K562 (cell line): ENCODE data around the gene EXOC7. TPM values are rescaled to one million over a fixed set of nuclear protein-coding genes. Genes with fewer than 3 reads are reported as not detected.

Source experiments
- ATAC-seq: fragments of 200-7000 bp; cut with Tn5 transposase; 3 replicates; pipeline ENCODE4 v1.9.1; 2020; ENCODE audit warnings: moderate library complexity
- BruUV-seq: library from RNA; stranded (reverse); fragments of 400-500 nt; replicated peaks from 2 replicates; lab custom pipeline; 2021; lab: Mats Ljungman, UMichigan
- CTCF ChIA-PET: fragments of 300-600 bp; formaldehyde crosslinking; extraction: SDS; loops from one replicate; lab custom pipeline; 2021; ENCODE audit warnings: low intra/inter-chr PET ratio; lab: Yijun Ruan, JAX
- POLR2A ChIA-PET: fragments of 300-600, 350-650 bp; sonication (Branson Sonifier 250); formaldehyde crosslinking; extraction: SDS; loops from one replicate; lab custom pipeline; 2021; ENCODE audit warnings: antibody characterized with exemption, inconsistent platforms; lab: Yijun Ruan, JAX
- DNase-seq, 4 experiments: peaks; one replicate each; pipeline versions ENCODE4 v3.0.0 to v3.0.0-alpha.2; 2011 to 2018; ENCODE audit warnings: low spot score in 3 of 4, mixed read lengths in 3 of 4; ENCODE audit errors: extremely low read depth in 1 of 4
- FAIRE-seq: peaks from 2 replicates; lab custom pipeline; 2011; peaks lifted over from hg19 to GRCh38; lab: Jason Lieb, UNC
- H2AFZ ChIP-seq: 2 replicates; pipeline ENCODE4 v1.6.0; 2011; ENCODE audit warnings: low read depth, low read length, control low read depth, inconsistent platforms
- H3K27ac ChIP-seq: fragments of 200-600 bp; 3 replicates; pipeline ENCODE4 v1.8.0; 2011; ENCODE audit warnings: low read depth, mild to moderate bottlenecking, control low read depth, inconsistent platforms, low read length, moderate library complexity, mixed read lengths; ENCODE audit errors: extremely low read depth
- H3K27me3 ChIP-seq, 2 experiments: fragments of 300-600 bp in 1 of 2; 2 replicates in 1 of 2; 3 replicates in 1 of 2; pipeline versions ENCODE4 v1.6.0 to v1.8.0; 2011; ENCODE audit warnings: inconsistent platforms in 2 of 2, low read length in 2 of 2, mild to moderate bottlenecking in 1 of 2, mixed read lengths in 1 of 2, moderate library complexity in 1 of 2; ENCODE audit not compliant: control insufficient read depth in 2 of 2, insufficient read depth in 2 of 2
- H3K36me3 ChIP-seq: fragments of 300-600 bp; 3 replicates; pipeline ENCODE4 v1.8.0; 2011; ENCODE audit warnings: mild to moderate bottlenecking, low read length, inconsistent platforms; ENCODE audit not compliant: control insufficient read depth, insufficient read depth
- H3K4me1 ChIP-seq, 2 experiments: fragments of 200-600 bp in 1 of 2; replicated peaks in 1 of 2; 2 replicates in 1 of 2; 3 replicates in 1 of 2; pipeline versions ENCODE4 v1.5.1 to v1.8.0; 2011; ENCODE audit warnings: inconsistent platforms in 2 of 2, low read length in 2 of 2, mild to moderate bottlenecking in 1 of 2, mixed read lengths in 1 of 2, moderate library complexity in 1 of 2; ENCODE audit not compliant: control insufficient read depth in 2 of 2, insufficient read depth in 2 of 2
- H3K4me2 ChIP-seq: 2 replicates; pipeline ENCODE4 v1.6.1; 2011; ENCODE audit warnings: low read length, control low read depth, inconsistent platforms, mixed read lengths; ENCODE audit not compliant: insufficient read depth
- H3K4me3 ChIP-seq: fragments of 200-600 bp; sonication (generic), shearing (Covaris generic); 2 replicates; pipeline ENCODE4 v1.5.1; 2016; ENCODE audit warnings: control low read depth, inconsistent platforms
- H3K79me2 ChIP-seq: fragments of 200-600 bp; 3 replicates; pipeline ENCODE4 v1.8.0; 2011; ENCODE audit warnings: low read length, inconsistent platforms; ENCODE audit not compliant: control insufficient read depth, insufficient read depth
- H3K9ac ChIP-seq, 2 experiments: 2 replicates each; pipeline versions ENCODE4 v1.6.0 to v1.6.1; 2011; ENCODE audit warnings: low read depth in 2 of 2, low read length in 2 of 2, control low read depth in 1 of 2, inconsistent platforms in 1 of 2, mild to moderate bottlenecking in 1 of 2, mixed read lengths in 1 of 2; ENCODE audit not compliant: insufficient read depth in 1 of 2
- H3K9me1 ChIP-seq: one replicate; pipeline ENCODE4 v1.6.0; 2011; ENCODE audit warnings: inconsistent platforms, mild to moderate bottlenecking, low read length, moderate library complexity; ENCODE audit not compliant: control insufficient read depth, insufficient read depth
- H3K9me3 ChIP-seq: replicated peaks from 2 replicates; pipeline ENCODE4 v1.5.1; 2011; ENCODE audit warnings: low read depth, low read length, inconsistent platforms; ENCODE audit not compliant: control insufficient read depth, insufficient read depth
- H4K20me1 ChIP-seq: replicated peaks from 2 replicates; pipeline ENCODE4 v1.6.1; 2011; ENCODE audit warnings: low read length, inconsistent platforms, mixed read lengths; ENCODE audit not compliant: control insufficient read depth, insufficient read depth
- GABPB1 ChIP-seq: sonication (generic); formaldehyde crosslinking; IDR thresholded peaks from 2 replicates; pipeline ENCODE4 v1.8.0; 2022; ENCODE audit warnings: mild to moderate bottlenecking, missing genetic modification reagents
- SMARCA4 ChIP-seq: fragments of 450-650 bp; IDR thresholded peaks from 2 replicates; pipeline ENCODE4 v1.6.1; 2016
- WGBS: fragments of 100-300 bp; shearing (Covaris generic); methylation state at CpG from one replicate; pipeline ENCODE4 v1.1.6; 2016; ENCODE audit warnings: low coverage, mixed read lengths; ENCODE audit not compliant: insufficient coverage; ENCODE audit errors: missing lambda C conversion rate; 5-methylcytosine and 5-hydroxymethylcytosine counted together
- in situ Hi-C: fragments of 300-500 bp; cut with MboI; formaldehyde crosslinking; loops from 4 replicates; pipeline ENCODE4 v1.15.0; 2018; ENCODE audit warnings: inconsistent platforms, mixed read lengths
- intact Hi-C: fragments of 100-400 bp; cut with micrococcal nuclease; formaldehyde crosslinking; loops from 2 replicates; pipeline ENCODE4 v1.14.2; 2022
- polyA plus RNA-seq, 8 experiments: library from polyadenylated mRNA; depleted of rRNA in 4 of 8; stranded (reverse) in 5 of 8; unstranded in 3 of 8; fragments of >200 nt; fragmentation: Nextera tagmentation in 2 of 8; fragmentation: Illumina TruSeq in 1 of 8; extraction: Ambion mirVana in 2 of 8; extraction: Trizol in 1 of 8; gene quantifications; 2 replicates each; pipeline versions ENCODE4 v1.2.1 to v1.2.3, GENCODE V29; 2011 to 2014; ENCODE audit warnings: inconsistent platforms in 1 of 8, missing spikeins in 1 of 8
- total RNA-seq, 7 experiments: library from RNA; depleted of rRNA in 6 of 7; stranded (reverse); fragments of >200 nt in 6 of 7; fragmentation: Illumina TruSeq in 2 of 7; extraction: Trizol in 2 of 7; gene quantifications; 2 replicates each; pipeline versions ENCODE4 v1.2.1 to v1.2.3, GENCODE V29; 2011 to 2021; ENCODE audit warnings: low replicate concordance in 1 of 7
- TF ChIP-seq, protein P1 (sequence below): fragments of 250-450 bp; sonication (Bioruptor Pico); IDR thresholded peaks from 2 replicates; pipeline ENCODE4 v1.8.0; 2022; ENCODE audit warnings: inconsistent platforms
- TF ChIP-seq, protein P2 (sequence below): sonication (generic); formaldehyde crosslinking; IDR thresholded peaks from 2 replicates; pipeline ENCODE4 v1.8.1; 2023; ENCODE audit warnings: mild to moderate bottlenecking, missing genetic modification reagents

EXOC7 gene
- total and polyA plus RNA-seq, 9 of the 15 experiments (the other 6 are each of a cell fraction or from before 2014, with no cell fraction given) = 18.6 to 57.0 (median 35.0) TPM

DNA sequence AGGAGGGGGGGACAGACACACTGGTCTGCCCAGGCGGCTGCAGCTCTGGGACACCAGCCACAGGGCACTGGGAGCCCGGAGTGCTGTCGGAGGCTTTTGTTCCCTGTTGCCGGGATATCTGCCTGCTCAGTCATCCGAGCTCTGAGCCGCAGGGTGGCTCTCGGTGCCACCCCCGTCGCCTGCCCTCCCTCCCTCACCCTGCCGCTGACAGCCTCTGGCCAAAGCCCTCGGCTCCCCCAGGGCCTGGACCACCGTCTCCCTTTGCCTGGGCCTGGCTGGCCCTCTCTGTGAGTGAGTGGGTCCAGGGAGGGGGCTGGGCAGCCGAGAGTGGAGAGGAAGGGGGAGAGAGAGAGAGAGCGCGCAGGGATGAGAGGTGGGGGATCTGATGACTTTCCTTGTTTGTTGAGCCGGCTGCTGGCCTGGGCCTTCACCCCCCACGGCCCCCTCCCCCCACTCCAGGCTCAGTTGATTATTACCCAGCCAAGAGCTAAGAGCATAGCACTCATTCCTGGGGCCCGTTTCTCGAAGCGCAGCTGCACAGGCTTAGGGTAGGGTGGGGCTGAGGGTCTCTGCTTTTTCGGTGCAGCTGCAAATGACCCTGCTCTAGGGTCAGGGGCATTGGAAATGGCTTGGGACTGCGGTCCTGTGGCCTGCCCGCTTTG lies 34.8 kb upstream of the EXOC7 start:
- no TSS peak for BruUV-seq
- in situ Hi-C loops (no loop called here), intact Hi-C loops (no loop called here)
- Histone ChIP-seq H3K9me1 (no peaks in the 10 kb centered on the region), H3K79me2 (no peaks in the 10 kb centered on the region), H4K20me1 (peaks cover 14% of the 10 kb centered on the region), H2AFZ (no peak overlapping the region), H3K4me2 (no peak overlapping the region), H3K36me3 (no peaks in the 10 kb centered on the region), H3K4me3 (no peak overlapping the region), H3K9me3 (no peaks in the 10 kb centered on the region), H3K9ac (no peak overlapping the region), H3K4me1 (peaks cover 5 to 56% of the 10 kb centered on the region in 2 experiments; a peak in 3 of 5 replicates), H3K27ac (no peak overlapping the region), H3K27me3 (peaks cover 46 to 74% of the 10 kb centered on the region in 2 experiments; a peak in 4 of 5 replicates)
- TF ChIP-seq SMARCA4 = no peak
- 0 out of 2 replicates have a peak, but pooled peaks have one; percentile 12 for TF ChIP-seq GABPB1 (CRISPR knock-in tag)
- TF ChIP-seq, protein P1, sequence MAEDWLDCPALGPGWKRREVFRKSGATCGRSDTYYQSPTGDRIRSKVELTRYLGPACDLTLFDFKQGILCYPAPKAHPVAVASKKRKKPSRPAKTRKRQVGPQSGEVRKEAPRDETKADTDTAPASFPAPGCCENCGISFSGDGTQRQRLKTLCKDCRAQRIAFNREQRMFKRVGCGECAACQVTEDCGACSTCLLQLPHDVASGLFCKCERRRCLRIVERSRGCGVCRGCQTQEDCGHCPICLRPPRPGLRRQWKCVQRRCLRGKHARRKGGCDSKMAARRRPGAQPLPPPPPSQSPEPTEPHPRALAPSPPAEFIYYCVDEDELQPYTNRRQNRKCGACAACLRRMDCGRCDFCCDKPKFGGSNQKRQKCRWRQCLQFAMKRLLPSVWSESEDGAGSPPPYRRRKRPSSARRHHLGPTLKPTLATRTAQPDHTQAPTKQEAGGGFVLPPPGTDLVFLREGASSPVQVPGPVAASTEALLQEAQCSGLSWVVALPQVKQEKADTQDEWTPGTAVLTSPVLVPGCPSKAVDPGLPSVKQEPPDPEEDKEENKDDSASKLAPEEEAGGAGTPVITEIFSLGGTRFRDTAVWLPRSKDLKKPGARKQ (CRISPR knock-in tag) = no peak
- TF ChIP-seq, protein P2, sequence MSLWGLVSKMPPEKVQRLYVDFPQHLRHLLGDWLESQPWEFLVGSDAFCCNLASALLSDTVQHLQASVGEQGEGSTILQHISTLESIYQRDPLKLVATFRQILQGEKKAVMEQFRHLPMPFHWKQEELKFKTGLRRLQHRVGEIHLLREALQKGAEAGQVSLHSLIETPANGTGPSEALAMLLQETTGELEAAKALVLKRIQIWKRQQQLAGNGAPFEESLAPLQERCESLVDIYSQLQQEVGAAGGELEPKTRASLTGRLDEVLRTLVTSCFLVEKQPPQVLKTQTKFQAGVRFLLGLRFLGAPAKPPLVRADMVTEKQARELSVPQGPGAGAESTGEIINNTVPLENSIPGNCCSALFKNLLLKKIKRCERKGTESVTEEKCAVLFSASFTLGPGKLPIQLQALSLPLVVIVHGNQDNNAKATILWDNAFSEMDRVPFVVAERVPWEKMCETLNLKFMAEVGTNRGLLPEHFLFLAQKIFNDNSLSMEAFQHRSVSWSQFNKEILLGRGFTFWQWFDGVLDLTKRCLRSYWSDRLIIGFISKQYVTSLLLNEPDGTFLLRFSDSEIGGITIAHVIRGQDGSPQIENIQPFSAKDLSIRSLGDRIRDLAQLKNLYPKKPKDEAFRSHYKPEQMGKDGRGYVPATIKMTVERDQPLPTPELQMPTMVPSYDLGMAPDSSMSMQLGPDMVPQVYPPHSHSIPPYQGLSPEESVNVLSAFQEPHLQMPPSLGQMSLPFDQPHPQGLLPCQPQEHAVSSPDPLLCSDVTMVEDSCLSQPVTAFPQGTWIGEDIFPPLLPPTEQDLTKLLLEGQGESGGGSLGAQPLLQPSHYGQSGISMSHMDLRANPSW (CRISPR knock-in tag) = no peak
- DNase-seq (no peak), ATAC-seq (no peak), FAIRE-seq (no peak)
- ChIA-PET CTCF (no interaction called here), POLR2A (interaction anchor here (1.2 kb wide), 1 partner anchor 134 kb away, joined by 4 read pairs; no protein-coding TSS in a partner anchor)
- WGBS = 8% methylated on average over 18 of the region's 23 CpGs
